HK-2 (cell line): ENCODE measurements around the gene KCNK18.
A peak's percentile ranks its signal among the peaks of the same experiment; 100 is the strongest.
"Not testable (repeated sequence)": the region's sequence is repeated elsewhere in the genome, so short reads cannot be mapped to it uniquely, and the experiment has no call there.

Source experiments
- DNase-seq: peaks from one replicate; pipeline ENCODE4 v3.0.0-alpha.2; 2018; ENCODE audit not compliant: unreplicated experiment

KCNK18 gene

GRCh38 chr10:117170244-117170643 lies 27.0 kb upstream of the KCNK18 start:
- DNase-seq: no peak

GRCh38 chr10:117174439-117175214 lies 22.7 kb upstream of the KCNK18 start:
- peak; percentile 91 for DNase-seq

GRCh38 chr10:117175215-117175900 lies 21.9 kb upstream of the KCNK18 start:
- DNase-seq: no peak

- DNase-seq: peak; percentile 72
These were observed 21.3 kb upstream of the KCNK18 start for GRCh38 chr10:117175901-117176534.

- DNase-seq: no peak
These were observed 19.1 kb upstream of the KCNK18 start for GRCh38 chr10:117178190-117178589.

- no peak for DNase-seq
These were observed 13.0 kb upstream of the KCNK18 start for GRCh38 chr10:117184296-117184695.

GRCh38 chr10:117184821-117185220 lies 12.5 kb upstream of the KCNK18 start:
- DNase-seq: no peak

- DNase-seq: not testable (repeated sequence)
These were observed 11.5 kb upstream of the KCNK18 start for GRCh38 chr10:117185817-117186216.

GRCh38 chr10:117186832-117187615 lies 10.3 kb upstream of the KCNK18 start:
- no peak for DNase-seq

GRCh38 chr10:117188371-117188770 lies 8.9 kb upstream of the KCNK18 start:
- DNase-seq: no peak

GRCh38 chr10:117189557-117189956 lies 7.7 kb upstream of the KCNK18 start:
- no peak for DNase-seq

GRCh38 chr10:117198088-117198487 lies 799 bp downstream of the KCNK18 start:
- no peak for DNase-seq

- DNase-seq: no peak
These were observed 4.5 kb downstream of the KCNK18 start for GRCh38 chr10:117201826-117202225.

- no peak for DNase-seq
These were observed 7.0 kb downstream of the KCNK18 start for GRCh38 chr10:117204316-117204715.

- no peak for DNase-seq
These were observed 14.9 kb downstream of the KCNK18 start for GRCh38 chr10:117212176-117212575.

- no peak for DNase-seq
These were observed 17.1 kb downstream of the KCNK18 start for GRCh38 chr10:117214401-117214800.

GRCh38 chr10:117215079-117215478 lies 17.8 kb downstream of the KCNK18 start:
- DNase-seq: no peak

GRCh38 chr10:117216028-117216427 lies 18.7 kb downstream of the KCNK18 start:
- no peak for DNase-seq

- peak; percentile 82 for DNase-seq
These were observed 19.4 kb downstream of the KCNK18 start for GRCh38 chr10:117216611-117217195.

GRCh38 chr10:117217196-117217761 lies 20.0 kb downstream of the KCNK18 start:
- no peak for DNase-seq

GRCh38 chr10:117218654-117219053 lies 21.4 kb downstream of the KCNK18 start:
- no peak for DNase-seq
